GM18520 (cell line): ENCODE measurements around the gene TMEM86B.
"Not testable (repeated sequence)": the region's sequence is repeated elsewhere in the genome, so short reads cannot be mapped to it uniquely, and the experiment has no call there.

Source experiments
- ATAC-seq: cut with Tn5 transposase; IDR thresholded peaks from one replicate; pipeline ENCODE4 v1.9.1; 2021; ENCODE audit not compliant: unreplicated experiment

The TMEM86B gene

GRCh38 chr19:55223291-55224037 is 5.1 kb downstream of the TMEM86B start:
- no peak for ATAC-seq

GRCh38 chr19:55220525-55220924 is 8.0 kb downstream of the TMEM86B start:
- ATAC-seq = no peak

- no peak for ATAC-seq
These were observed 11.9 kb downstream of the TMEM86B start for GRCh38 chr19:55216461-55217198.

- no peak for ATAC-seq
These were observed 15.0 kb downstream of the TMEM86B start for GRCh38 chr19:55213547-55213946.

- no peak for ATAC-seq
These were observed 16.1 kb downstream of the TMEM86B start for GRCh38 chr19:55212447-55212846.

GRCh38 chr19:55209693-55210472 is 18.7 kb downstream of the TMEM86B start:
- ATAC-seq = no peak

- ATAC-seq = no peak
These were observed 19.5 kb downstream of the TMEM86B start, which contains the start of gene PTPRH for GRCh38 chr19:55208880-55209692. TSS of gene PTPRH (minus strand) at chr19:55209501. CDS start at chr19:55209433, 68 bp downstream.

GRCh38 chr19:55206664-55207500 is 21.7 kb downstream of the TMEM86B start:
- no peak for ATAC-seq

- ATAC-seq = not testable (repeated sequence)
These were observed 26.4 kb downstream of the TMEM86B start for GRCh38 chr19:55202199-55202598.

- ATAC-seq = no peak
These were observed 28.9 kb downstream of the TMEM86B start for GRCh38 chr19:55199620-55200204.

- ATAC-seq = no peak
These were observed 29.9 kb downstream of the TMEM86B start for GRCh38 chr19:55198651-55199050.

- ATAC-seq = no peak
These were observed 31.0 kb downstream of the TMEM86B start for GRCh38 chr19:55197528-55197927.

- no peak for ATAC-seq
These were observed 31.8 kb downstream of the TMEM86B start for GRCh38 chr19:55196803-55197202.

GRCh38 chr19:55193481-55193880 is 35.1 kb downstream of the TMEM86B start:
- ATAC-seq = no peak

GRCh38 chr19:55189403-55189835 is 39.1 kb downstream of the TMEM86B start:
- no peak for ATAC-seq

- ATAC-seq = no peak
These were observed 39.9 kb downstream of the TMEM86B start for GRCh38 chr19:55188625-55189024.

GRCh38 chr19:55186080-55186479 is 42.5 kb downstream of the TMEM86B start:
- no peak for ATAC-seq

- ATAC-seq = no peak
These were observed 46.8 kb downstream of the TMEM86B start for GRCh38 chr19:55181740-55182139.
